CD1c-positive myeloid dendritic cell (primary cell): Measurements from ENCODE around the gene LYRM4.

Experiments used
- DNase-seq: peaks from one replicate; pipeline ENCODE4 v3.0.0-alpha.2; 2016; ENCODE audit errors: extremely low spot score

LYRM4 gene

GRCh38 chr6:5246141-5247097 is 14.3 kb downstream of the LYRM4 start:
- no peak for DNase-seq

GRCh38 chr6:5243069-5243468 is 17.7 kb downstream of the LYRM4 start:
- no peak for DNase-seq

- DNase-seq, result no peak
Observed at GRCh38 chr6:5241252-5241651, 19.5 kb downstream of the LYRM4 start.

GRCh38 chr6:5238336-5238735 is 22.4 kb downstream of the LYRM4 start:
- no peak for DNase-seq

- no peak for DNase-seq
Observed at GRCh38 chr6:5237805-5238204, 22.9 kb downstream of the LYRM4 start.

- DNase-seq, result no peak
Observed at GRCh38 chr6:5235830-5236229, 24.9 kb downstream of the LYRM4 start.

GRCh38 chr6:5234874-5235273 is 25.9 kb downstream of the LYRM4 start:
- DNase-seq, result peak; percentile 61

- DNase-seq, result no peak
Observed at GRCh38 chr6:5231289-5231688, 29.5 kb downstream of the LYRM4 start.

GRCh38 chr6:5230081-5230480 is 30.7 kb downstream of the LYRM4 start:
- DNase-seq, result no peak

GRCh38 chr6:5229356-5229755 is 31.4 kb downstream of the LYRM4 start:
- DNase-seq, result no peak

- DNase-seq, result no peak
Observed at GRCh38 chr6:5223309-5223708, 37.4 kb downstream of the LYRM4 start.

- no peak for DNase-seq
Observed at GRCh38 chr6:5220443-5220842, 40.3 kb downstream of the LYRM4 start.

GRCh38 chr6:5219011-5219691 is 41.6 kb downstream of the LYRM4 start:
- DNase-seq, result no peak

- no peak for DNase-seq
Observed at GRCh38 chr6:5217356-5217755, 43.4 kb downstream of the LYRM4 start.

- DNase-seq, result no peak
Observed at GRCh38 chr6:5215799-5216198, 45.0 kb downstream of the LYRM4 start.

GRCh38 chr6:5215159-5215558 is 45.6 kb downstream of the LYRM4 start:
- no peak for DNase-seq

- peak; percentile 35 for DNase-seq
Observed at GRCh38 chr6:5214570-5215052, 46.1 kb downstream of the LYRM4 start.

GRCh38 chr6:5213836-5214235 is 46.9 kb downstream of the LYRM4 start:
- no peak for DNase-seq

- DNase-seq, result no peak
Observed at GRCh38 chr6:5211492-5211891, 49.3 kb downstream of the LYRM4 start.

GRCh38 chr6:5208471-5208971 is 52.2 kb downstream of the LYRM4 start:
- no peak for DNase-seq

- DNase-seq, result no peak
Observed at GRCh38 chr6:5208057-5208456, 52.7 kb downstream of the LYRM4 start.

GRCh38 chr6:5206920-5207561 is 53.7 kb downstream of the LYRM4 start:
- DNase-seq, result no peak
